H1 (cell line): ENCODE measurements around the gene SNX25. TPM values are rescaled to one million over a fixed set of nuclear protein-coding genes. Genes with fewer than 3 reads are reported as not detected.

Source experiments
- CTCF ChIA-PET: fragments of 300-600 bp; sonication (Branson Sonifier 250); formaldehyde crosslinking; loops from one replicate; lab custom pipeline; 2021; ENCODE audit not compliant: partially characterized antibody; lab: Charles Lee
- POLR2A ChIA-PET: fragments of 300-600 bp; sonication (Branson Sonifier 250); formaldehyde crosslinking; loops from one replicate; lab custom pipeline; 2021; ENCODE audit warnings: inconsistent platforms; ENCODE audit not compliant: partially characterized antibody; lab: Charles Lee
- DNase-seq, 2 experiments: peaks; one replicate each; pipeline versions ENCODE4 v3.0.0 to v3.0.0-alpha.2; 2010 to 2022; ENCODE audit warnings: low spot score in 2 of 2, low read depth in 1 of 2, mixed read lengths in 1 of 2
- FAIRE-seq: peaks from 2 replicates; lab custom pipeline; 2011; peaks lifted over from hg19 to GRCh38; lab: Jason Lieb, UNC
- H2AFZ ChIP-seq: 2 replicates; pipeline ENCODE4 v1.8.1; 2012; ENCODE audit warnings: low read length, inconsistent platforms
- H2AK5ac ChIP-seq: 2 replicates; pipeline ENCODE4 v1.6.1; 2013; ENCODE audit warnings: low read depth, low read length
- H2BK120ac ChIP-seq: replicated peaks from 2 replicates; pipeline ENCODE3; 2013; ENCODE audit warnings: low read depth, low read length, inconsistent platforms
- H2BK12ac ChIP-seq: 2 replicates; pipeline ENCODE4 v1.6.1; 2013; ENCODE audit warnings: low read depth, low read length
- H2BK15ac ChIP-seq: 2 replicates; pipeline ENCODE4 v1.6.1; 2013; ENCODE audit warnings: low read length
- H2BK20ac ChIP-seq: 2 replicates; pipeline ENCODE4 v1.6.1; 2013; ENCODE audit warnings: low read length
- H2BK5ac ChIP-seq: 2 replicates; pipeline ENCODE4 v1.6.1; 2013; ENCODE audit warnings: low read depth, low read length
- H3K14ac ChIP-seq: 2 replicates; pipeline ENCODE4 v1.6.1; 2013; ENCODE audit warnings: inconsistent platforms; ENCODE audit not compliant: insufficient read length
- H3K18ac ChIP-seq: 2 replicates; pipeline ENCODE4 v1.6.1; 2013; ENCODE audit warnings: low read length; ENCODE audit errors: extremely low read depth
- H3K23ac ChIP-seq: 2 replicates; pipeline ENCODE4 v1.6.1; 2013; ENCODE audit warnings: inconsistent platforms; ENCODE audit not compliant: insufficient read length
- H3K23me2 ChIP-seq: 2 replicates; pipeline ENCODE4 v1.6.1; 2013; ENCODE audit warnings: low read depth, low read length
- H3K27ac ChIP-seq: 2 replicates; pipeline ENCODE4 v1.6.1; 2011; ENCODE audit warnings: low read depth, low read length, inconsistent platforms
- H3K27me3 ChIP-seq, 4 experiments: replicated peaks in 1 of 4; 1 replicate in 1 of 4; 2 replicates in 3 of 4; pipeline versions ENCODE4 v1.6.1 to v1.8.1; 2011 to 2013; ENCODE audit warnings: low read length in 3 of 4, mild to moderate bottlenecking in 3 of 4, inconsistent platforms in 2 of 4, mixed read lengths in 2 of 4, moderate library complexity in 1 of 4; ENCODE audit not compliant: control insufficient read depth in 3 of 4, insufficient read depth in 3 of 4; ENCODE audit errors: extremely low read depth in 1 of 4
- H3K36me3 ChIP-seq, 4 experiments: 2 replicates each; pipeline versions ENCODE4 v1.6.1 to v1.8.1; 2011 to 2013; ENCODE audit warnings: mild to moderate bottlenecking in 4 of 4, low read length in 3 of 4, moderate library complexity in 2 of 4, control low read depth in 1 of 4, inconsistent platforms in 1 of 4; ENCODE audit not compliant: insufficient read depth in 4 of 4, control insufficient read depth in 2 of 4
- H3K4ac ChIP-seq: replicated peaks from 2 replicates; pipeline ENCODE3; 2013; ENCODE audit warnings: low read length, low read depth, mixed read lengths, inconsistent platforms; ENCODE audit not compliant: insufficient read length
- H3K4me1 ChIP-seq, 4 experiments: replicated peaks in 1 of 4; 1 replicate in 1 of 4; 2 replicates in 3 of 4; pipeline versions ENCODE4 v1.6.1 to v1.8.1; 2011 to 2013; ENCODE audit warnings: low read length in 3 of 4, inconsistent platforms in 2 of 4, mixed read lengths in 1 of 4; ENCODE audit not compliant: insufficient read depth in 4 of 4, control insufficient read depth in 3 of 4
- H3K4me2 ChIP-seq, 2 experiments: 2 replicates each; pipeline versions ENCODE4 v1.6.1 to v1.8.1; 2011 to 2013; ENCODE audit warnings: low read depth in 2 of 2, low read length in 2 of 2, control low read depth in 1 of 2, inconsistent platforms in 1 of 2, mild to moderate bottlenecking in 1 of 2; ENCODE audit not compliant: insufficient read depth in 1 of 2
- H3K4me3 ChIP-seq, 4 experiments: fragments of 200-600, 300-600 bp in 1 of 4; sonication (generic), shearing (Covaris generic), sonication (Bioruptor Twin) in 1 of 4; 2 replicates each; pipeline versions ENCODE4 v1.5.1 to v1.8.1; 2011 to 2016; ENCODE audit warnings: low read length in 4 of 4, low read depth in 3 of 4, control low read depth in 2 of 4, inconsistent platforms in 2 of 4, mild to moderate bottlenecking in 2 of 4, mixed read lengths in 1 of 4, moderate library complexity in 1 of 4; ENCODE audit not compliant: insufficient read depth in 2 of 4; ENCODE audit errors: extremely low read depth in 1 of 4
- H3K56ac ChIP-seq: replicated peaks from 2 replicates; pipeline ENCODE3; 2013; ENCODE audit warnings: low read depth, mild to moderate bottlenecking, mixed read lengths, low read length, inconsistent platforms; ENCODE audit not compliant: insufficient read length
- H3K79me1 ChIP-seq: 2 replicates; pipeline ENCODE4 v1.6.1; 2013; ENCODE audit warnings: low read depth, low read length, control low read depth
- H3K79me2 ChIP-seq, 2 experiments: 2 replicates each; pipeline versions ENCODE4 v1.6.1 to v1.8.1; 2012 to 2013; ENCODE audit warnings: low read length in 2 of 2, mild to moderate bottlenecking in 2 of 2, inconsistent platforms in 1 of 2; ENCODE audit not compliant: insufficient read depth in 2 of 2, control insufficient read depth in 1 of 2
- H3K9ac ChIP-seq, 4 experiments: replicated peaks in 1 of 4; 1 replicate in 1 of 4; 2 replicates in 3 of 4; pipeline versions ENCODE4 v1.6.1 to v1.8.1; 2011 to 2013; ENCODE audit warnings: low read depth in 3 of 4, low read length in 3 of 4, control low read depth in 2 of 4, mild to moderate bottlenecking in 2 of 4, moderate library complexity in 2 of 4, inconsistent platforms in 1 of 4; ENCODE audit errors: extremely low read depth in 1 of 4
- H3K9me3 ChIP-seq, 2 experiments: 2 replicates each; pipeline versions ENCODE4 v1.6.1 to v1.8.1; 2012 to 2013; ENCODE audit warnings: mild to moderate bottlenecking in 2 of 2, moderate library complexity in 2 of 2, control low read depth in 1 of 2, inconsistent platforms in 1 of 2, low read depth in 1 of 2, low read length in 1 of 2, mixed read lengths in 1 of 2; ENCODE audit not compliant: insufficient read depth in 2 of 2
- H4K20me1 ChIP-seq, 2 experiments: replicated peaks in 1 of 2; 2 replicates each; pipeline versions ENCODE3 to v1.8.1; 2011 to 2013; ENCODE audit warnings: inconsistent platforms in 2 of 2, low read length in 2 of 2, mild to moderate bottlenecking in 1 of 2; ENCODE audit not compliant: insufficient read depth in 2 of 2, control insufficient read depth in 1 of 2
- H4K5ac ChIP-seq: 2 replicates; pipeline ENCODE4 v1.6.1; 2013; ENCODE audit warnings: low read length, low read depth, mixed read lengths, inconsistent platforms; ENCODE audit not compliant: insufficient read length
- H4K8ac ChIP-seq: 2 replicates; pipeline ENCODE4 v1.8.0; 2013; ENCODE audit warnings: mild to moderate bottlenecking, moderate library complexity, low read length, inconsistent platforms; ENCODE audit not compliant: insufficient read depth; ENCODE audit errors: extremely low read depth
- H4K91ac ChIP-seq: replicated peaks from 2 replicates; pipeline ENCODE3; 2013; ENCODE audit warnings: low read length, mixed read lengths, inconsistent platforms; ENCODE audit not compliant: insufficient read length
- ATF2 ChIP-seq: IDR thresholded peaks from 2 replicates; pipeline ENCODE4 v1.6.1; 2012; ENCODE audit warnings: low read length, inconsistent platforms
- BACH1 ChIP-seq: IDR thresholded peaks from 2 replicates; pipeline ENCODE4 v1.6.1; 2012; ENCODE audit warnings: low read length, improper control_type of control experiment
- KDM1A ChIP-seq: fragments of 200-600, 300-600 bp; sonication (generic); IDR thresholded peaks from 2 replicates; pipeline ENCODE4 v1.7.1; 2016; ENCODE audit warnings: mild to moderate bottlenecking, low read length, borderline replicate concordance
- POLR2A ChIP-seq, 2 experiments: IDR thresholded peaks; 1 replicate in 1 of 2; 2 replicates in 1 of 2; pipeline ENCODE4 v1.6.1; 2011; ENCODE audit warnings: low read depth in 2 of 2, low read length in 2 of 2, mild to moderate bottlenecking in 2 of 2; ENCODE audit errors: control extremely low read depth in 1 of 2
- RXRA ChIP-seq: IDR thresholded peaks from 2 replicates; pipeline ENCODE4 v1.6.1; 2011; ENCODE audit warnings: low read depth, mild to moderate bottlenecking, low read length, moderate library complexity; ENCODE audit not compliant: insufficient read depth
- SIX5 ChIP-seq: IDR thresholded peaks from 2 replicates; pipeline ENCODE4 v1.6.1; 2011; ENCODE audit warnings: mild to moderate bottlenecking, low read depth, low read length
- SP4 ChIP-seq: IDR thresholded peaks from 2 replicates; pipeline ENCODE4 v1.6.1; 2012; ENCODE audit warnings: low read length, inconsistent platforms
- SRF ChIP-seq: IDR thresholded peaks from 2 replicates; pipeline ENCODE4 v1.6.1; 2011; ENCODE audit warnings: mild to moderate bottlenecking, low read depth, low read length, moderate library complexity
- SUZ12 ChIP-seq: fragments of 200-600 bp; sonication (generic); IDR thresholded peaks from 2 replicates; pipeline ENCODE4 v1.6.1; 2012; ENCODE audit warnings: mild to moderate bottlenecking, inconsistent platforms, low read length, moderate library complexity, mixed read lengths
- TBP ChIP-seq: IDR thresholded peaks from 2 replicates; pipeline ENCODE4 v1.6.1; 2011; ENCODE audit warnings: low read depth, low read length, improper control_type of control experiment
- WGBS, 2 experiments: shearing (Covaris generic) in 1 of 2; methylation state at CpG; one replicate each; pipeline versions ENCODE4 v1.1.6 to v1.1.7; 2013 to 2015; ENCODE audit warnings: low lambda C conversion rate in 2 of 2, mixed read lengths in 2 of 2, inconsistent platforms in 1 of 2, low coverage in 1 of 2, missing lambda C conversion rate in 1 of 2; ENCODE audit not compliant: insufficient replicate concordance in 2 of 2, insufficient coverage in 1 of 2, insufficient read length in 1 of 2; ENCODE audit errors: extremely low coverage in 1 of 2, missing lambda C conversion rate in 1 of 2; 5-methylcytosine and 5-hydroxymethylcytosine counted together
- polyA plus RNA-seq, 7 experiments: library from polyadenylated mRNA; depleted of rRNA in 3 of 7; stranded (reverse) in 5 of 7; unstranded in 2 of 7; fragments of >200 nt in 5 of 7; fragments of 200-250 nt in 2 of 7; gene quantifications; 1 replicate in 5 of 7; 2 replicates in 1 of 7; 4 replicates in 1 of 7; pipeline versions ENCODE4 v1.2.1 to v1.2.3, GENCODE V29; 2011 to 2013; ENCODE audit warnings: missing spikeins in 2 of 7, mixed read lengths in 2 of 7
- total RNA-seq: library from RNA; stranded (reverse); fragmentation: NEBNext Ultra II Directional; extraction: Animal tissue kit (Norgen Biotek cat#: 25700); gene quantifications from 2 replicates; pipeline ENCODE4 v1.2.1, GENCODE V29; 2021

SNX25 gene
- total and polyA plus RNA-seq, 2 of the 8 experiments (the other 6 are each of a cell fraction or from before 2014, with no cell fraction given), result 5.4 to 19.9 TPM

GRCh38 chr4:185395956-185396723 lies 186.7 kb downstream of the SNX25 start:
- Histone ChIP-seq H3K4me2 (peak overlapping the region; percentile 71 to 76), H2BK120ac (no peak overlapping the region), H3K23ac (no peak overlapping the region), H3K27me3 (no peaks in the 10 kb centered on the region), H2AK5ac (no peak overlapping the region), H3K27ac (peak overlapping the region; percentile 34; the same call in 1 of the 2 replicates), H2BK5ac (no peak overlapping the region), H2BK20ac (no peak overlapping the region), H2BK12ac (no peak overlapping the region; the same call in 1 of the 2 replicates), H2BK15ac (no peak overlapping the region), H4K8ac (peak overlapping the region; percentile 85; the same call in 1 of the 2 replicates), H3K79me2 (no peaks in the 10 kb centered on the region), H3K56ac (no peak overlapping the region), H2AFZ (no peak overlapping the region; the same call in 1 of the 2 replicates), H3K14ac (no peak overlapping the region), H3K9me3 (no peaks in the 10 kb centered on the region), H3K9ac (peak overlapping the region in 3 of 4 experiments; percentile 25 to 46 (median 35); a peak in 4 of 7 replicates), H3K4me1 (peaks cover 0 to 6% (median 4%) of the 10 kb centered on the region in 4 experiments; a peak in 4 of 7 replicates), H4K20me1 (no peaks in the 10 kb centered on the region), H3K23me2 (peaks cover 12% of the 10 kb centered on the region; the same call in 1 of the 2 replicates), H3K4ac (no peak overlapping the region), H3K79me1 (no peaks in the 10 kb centered on the region), H4K91ac (peak overlapping the region; percentile 69), H3K18ac (peak overlapping the region; percentile 53; the same call in 1 of the 2 replicates), H3K4me3 (peak overlapping the region; percentile 27 to 70 (median 54)), H3K36me3 (peaks cover 0 to 12% (median 1%) of the 10 kb centered on the region in 4 experiments; a peak in 2 of 8 replicates), H4K5ac (peak overlapping the region; percentile 41)
- no peak for FAIRE-seq
- peak in 1 of 2 experiments; percentile 86 for DNase-seq
- ChIA-PET POLR2A (interaction anchor here (0.6 to 4.8 kb wide), 14 partner anchors 10 to 503 kb away, joined by 3 to 25 read pairs (median 3); partner anchors contain the start of genes HELT, SLC25A4 and UFSP2), CTCF (interaction anchor here (0.5 to 1.0 kb wide), 3 partner anchors 30 to 113 kb away, joined by 3 to 5 read pairs (median 4); partner anchors contain the start of gene UFSP2)
- 3% methylated on average over 67 of the region's 98 CpGs; no CpG with 5 or more reads in 1 of the 2 experiments for WGBS, 2 experiments
- TF ChIP-seq POLR2A (IDR thresholded peaks at IDR 0.05; ENCODE audit: control extremely low read depth in 1 of 2, low read depth in 2 of 2, low read length in 2 of 2) (peak in 1 of 2 experiments; percentile 28; a peak in 2 of 3 replicates), SUZ12 (0 out of 2 replicates have a peak, but pooled peaks have one; percentile 31), ATF2 (no peak), BACH1 (peak; percentile 79), RXRA (no peak), TBP (no peak), SRF (no peak), SP4 (no peak), SIX5 (no peak), KDM1A (0 out of 2 replicates have a peak, but pooled peaks have one; percentile 7)
